GM19043 (cell line): ENCODE results near the gene ITIH2.

ENCODE experiments used
- ATAC-seq: cut with Tn5 transposase; IDR thresholded peaks from one replicate; pipeline ENCODE4 v1.9.1; 2021; ENCODE audit warnings: low read depth; ENCODE audit not compliant: unreplicated experiment

ITIH2 gene

DNA sequence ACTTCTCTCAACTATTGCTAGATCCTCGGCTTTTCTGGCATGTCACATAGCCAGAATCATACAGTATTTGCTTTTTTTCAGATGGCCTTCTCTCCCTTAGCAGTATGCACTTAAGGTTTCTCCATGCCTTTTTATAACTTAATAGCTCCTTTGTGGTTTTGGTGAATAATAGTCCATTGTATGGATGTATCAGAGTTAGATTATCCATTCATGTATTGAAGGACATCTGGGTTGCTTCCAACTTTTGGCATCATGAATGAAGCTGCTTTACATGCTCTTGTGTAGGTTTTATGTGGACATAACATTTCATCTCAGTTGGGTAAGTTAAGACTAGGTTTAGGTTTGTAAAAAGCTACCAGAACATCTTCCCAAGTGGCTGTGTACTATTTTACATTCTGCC, 89.4 kb downstream of the ITIH2 start:
- no peak for ATAC-seq

- ATAC-seq = no peak
Observed at GRCh38 chr10:7794251-7795026, 91.3 kb downstream of the ITIH2 start.

GRCh38 chr10:7795605-7796004, 92.5 kb downstream of the ITIH2 start:
- ATAC-seq = no peak

DNA sequence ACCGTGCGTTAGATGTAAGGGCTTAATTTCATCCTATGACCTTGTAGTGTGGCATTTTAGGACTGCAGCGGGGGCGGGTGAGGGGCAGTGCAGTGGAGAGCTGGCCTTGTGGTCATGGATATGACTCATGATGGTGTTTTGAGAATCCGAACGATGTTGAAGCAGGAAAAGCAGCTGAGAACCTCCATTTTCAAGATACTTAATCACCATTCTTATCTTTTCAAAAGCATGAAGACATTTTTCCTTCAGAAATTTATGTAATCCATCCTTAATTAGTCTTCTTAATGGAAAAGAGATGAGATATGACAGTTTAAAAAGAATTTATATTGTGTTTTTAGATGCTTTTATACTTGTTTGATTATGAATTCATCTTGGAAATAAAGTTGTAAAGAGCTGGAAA, 94.5 kb downstream of the ITIH2 start:
- no peak for ATAC-seq
